GM23248 (cell line): Measurements from ENCODE around the gene DUS4L.

Experiments
- EZH2 ChIP-seq: fragments of 200-600 bp; sonication (generic); IDR thresholded peaks from 2 replicates; pipeline ENCODE4 v1.6.1; 2018; ENCODE audit warnings: antibody characterized with exemption, mild to moderate bottlenecking; ENCODE audit not compliant: insufficient read depth, poor library complexity, severe bottlenecking
- EZH2phosphoT487 ChIP-seq: fragments of 200-600 bp; sonication (generic); IDR thresholded peaks from 2 replicates; pipeline ENCODE4 v1.6.1; 2018; ENCODE audit warnings: antibody characterized with exemption, moderate library complexity, mild to moderate bottlenecking, low read depth; ENCODE audit not compliant: insufficient read depth

- no peak for TF ChIP-seq EZH2
- TF ChIP-seq EZH2phosphoT487 = no peak
Observed at GRCh38 chr7:107534139-107534538, 29.6 kb upstream of the DUS4L start.
